HepG2 (cell line): Measurements from ENCODE around the gene SNX2. TPM values are rescaled to one million over a fixed set of nuclear protein-coding genes. Genes with fewer than 3 reads are reported as not detected.

Experiments
- ATAC-seq: fragments of 200-7000 bp; cut with Tn5 transposase; 3 replicates; pipeline ENCODE4 v1.9.1; 2020; ENCODE audit warnings: mild to moderate bottlenecking, moderate library complexity
- BruUV-seq: library from RNA; stranded (reverse); fragments of 400-500 nt; replicated peaks from 2 replicates; lab custom pipeline; 2021; lab: Mats Ljungman, UMichigan
- CTCF ChIA-PET: fragments of 300-600 bp; formaldehyde crosslinking; extraction: SDS; loops from one replicate; lab custom pipeline; 2021; ENCODE audit warnings: low total read pairs, inconsistent platforms, low intra/inter-chr PET ratio; lab: Yijun Ruan, JAX
- POLR2A ChIA-PET: fragments of 350-600 bp; sonication (Branson Sonifier 250); formaldehyde crosslinking; loops from one replicate; lab custom pipeline; 2020; ENCODE audit warnings: antibody characterized with exemption, inconsistent platforms; lab: Yijun Ruan, JAX
- DNase-seq: peaks from one replicate; pipeline ENCODE4 v3.0.0-alpha.2; 2015; ENCODE audit warnings: low spot score
- FAIRE-seq: peaks from 3 replicates; lab custom pipeline; 2011; peaks lifted over from hg19 to GRCh38; lab: Jason Lieb, UNC
- H2AFZ ChIP-seq: one replicate; pipeline ENCODE4 v1.6.1; 2011; ENCODE audit warnings: low read length, inconsistent platforms
- H3K27ac ChIP-seq: fragments of 300-600 bp; 3 replicates; pipeline ENCODE4 v1.8.0; 2011; ENCODE audit warnings: mixed run types, mild to moderate bottlenecking, mixed read lengths, low read length, inconsistent platforms; ENCODE audit not compliant: insufficient read depth; ENCODE audit errors: extremely low read length
- H3K27me3 ChIP-seq, 2 experiments: fragments of 200-600 bp in 1 of 2; 2 replicates in 1 of 2; 3 replicates in 1 of 2; pipeline versions ENCODE4 v1.6.0 to v1.8.0; 2011; ENCODE audit warnings: low read length in 2 of 2, mild to moderate bottlenecking in 2 of 2, moderate library complexity in 2 of 2, inconsistent platforms in 1 of 2; ENCODE audit not compliant: insufficient read depth in 2 of 2, control insufficient read depth in 1 of 2
- H3K36me3 ChIP-seq, 2 experiments: fragments of 200-600 bp in 1 of 2; replicated peaks in 1 of 2; 2 replicates in 1 of 2; 3 replicates in 1 of 2; pipeline versions ENCODE4 v1.5.1 to v1.8.0; 2011; ENCODE audit warnings: low read length in 2 of 2, inconsistent platforms in 1 of 2; ENCODE audit not compliant: insufficient read depth in 2 of 2, control insufficient read depth in 1 of 2
- H3K4me1 ChIP-seq: 2 replicates; pipeline ENCODE4 v1.5.1; 2012; ENCODE audit warnings: low read length, inconsistent platforms; ENCODE audit not compliant: insufficient read depth
- H3K4me2 ChIP-seq: 2 replicates; pipeline ENCODE4 v1.6.0; 2011; ENCODE audit warnings: low read depth, low read length, inconsistent platforms
- H3K4me3 ChIP-seq, 3 experiments: fragments of 200-600 bp in 1 of 3; sonication (generic), shearing (Covaris generic) in 1 of 3; replicated peaks in 1 of 3; 2 replicates each; pipeline ENCODE4 v1.5.1; 2011 to 2016; ENCODE audit warnings: low read length in 3 of 3, inconsistent platforms in 2 of 3, low read depth in 2 of 3, mild to moderate bottlenecking in 2 of 3, control low read depth in 1 of 3, mixed read lengths in 1 of 3; ENCODE audit not compliant: insufficient read depth in 1 of 3
- H3K79me2 ChIP-seq: one replicate; pipeline ENCODE4 v1.6.1; 2011; ENCODE audit warnings: low read length, inconsistent platforms; ENCODE audit not compliant: insufficient read depth
- H3K9ac ChIP-seq: 2 replicates; pipeline ENCODE4 v1.6.0; 2011; ENCODE audit warnings: mild to moderate bottlenecking, low read depth, low read length, inconsistent platforms; ENCODE audit not compliant: insufficient read depth
- H3K9me3 ChIP-seq: 2 replicates; pipeline ENCODE4 v1.5.1; 2012; ENCODE audit warnings: mild to moderate bottlenecking, low read length
- H4K20me1 ChIP-seq: 2 replicates; pipeline ENCODE4 v1.6.0; 2011; ENCODE audit warnings: inconsistent platforms, mild to moderate bottlenecking, low read length, moderate library complexity; ENCODE audit not compliant: insufficient read depth
- AGO2 ChIP-seq: fragments of 200-400 bp; formaldehyde crosslinking; optimal IDR thresholded peaks from 2 replicates; pipeline ENCODE3; 2017; ENCODE audit warnings: mild to moderate bottlenecking, low read depth, low read length, moderate library complexity
- BHLHE40 ChIP-seq: IDR thresholded peaks from 2 replicates; pipeline ENCODE4 v1.6.1; 2011; ENCODE audit warnings: low read length, improper control_type of control experiment
- CHD4 ChIP-seq: fragments of 200-600 bp; sonication (generic); IDR thresholded peaks from 2 replicates; pipeline ENCODE4 v1.7.0; 2017; ENCODE audit warnings: mild to moderate bottlenecking, low read length, borderline replicate concordance
- DNMT3B ChIP-seq: conservative IDR thresholded peaks from 2 replicates; pipeline ENCODE4 v1.6.1; 2016; ENCODE audit warnings: missing biosample characterization, control low read depth
- GTF3A ChIP-seq: sonication (generic); formaldehyde crosslinking; conservative IDR thresholded peaks from 2 replicates; pipeline ENCODE4 v1.4.0; 2020; ENCODE audit warnings: mild to moderate bottlenecking, missing genetic modification reagents
- MAZ ChIP-seq, 2 experiments: sonication (generic) in 1 of 2; formaldehyde crosslinking in 1 of 2; IDR thresholded peaks; 2 replicates each; pipeline versions ENCODE4 v1.5.0 to v1.6.1; 2012 to 2020; ENCODE audit warnings: low read depth in 2 of 2, mild to moderate bottlenecking in 2 of 2, borderline replicate concordance in 1 of 2, improper control_type of control experiment in 1 of 2, low read length in 1 of 2, missing genetic modification reagents in 1 of 2, moderate library complexity in 1 of 2
- MXI1 ChIP-seq: IDR thresholded peaks from 3 replicates; pipeline ENCODE4 v1.6.1; 2012; ENCODE audit warnings: low read depth, low read length, inconsistent platforms, borderline replicate concordance
- SOX5 ChIP-seq: IDR thresholded peaks from 2 replicates; pipeline ENCODE4 v1.6.1; 2016; ENCODE audit warnings: borderline replicate concordance
- ZNF605 ChIP-seq: sonication (generic); formaldehyde crosslinking; IDR thresholded peaks from 2 replicates; pipeline ENCODE4 v1.8.0; 2022; ENCODE audit warnings: mild to moderate bottlenecking, missing genetic modification reagents
- WGBS: methylation state at CpG from one replicate; pipeline ENCODE4 v1.1.6; 2017; ENCODE audit warnings: low lambda C conversion rate; 5-methylcytosine and 5-hydroxymethylcytosine counted together
- in situ Hi-C: cut with HindIII; loops from 2 replicates; pipeline ENCODE4 v1.10.0; 2017; ENCODE audit warnings: low pct_unique_long_range_greater_than_20kb; ENCODE audit not compliant: extremely low pct_ligation_motif_present
- intact Hi-C: fragments of 100-400 bp; cut with micrococcal nuclease; formaldehyde crosslinking; loops from one replicate; pipeline ENCODE4 v1.10.0; 2022; ENCODE audit not compliant: unreplicated experiment
- polyA plus RNA-seq, 8 experiments: library from polyadenylated mRNA; depleted of rRNA in 3 of 8; stranded (reverse) in 7 of 8; unstranded in 1 of 8; fragments of >200 nt; fragmentation: Illumina TruSeq in 4 of 8; extraction: Trizol in 4 of 8; gene quantifications; 2 replicates each; pipeline versions ENCODE4 v1.2.1 to v1.2.3, GENCODE V29; 2011 to 2016; ENCODE audit warnings: low read depth in 4 of 8, missing spikeins in 1 of 8, mixed read lengths in 1 of 8; ENCODE audit not compliant: insufficient read depth in 1 of 8
- total RNA-seq, 5 experiments: library from RNA; depleted of rRNA; stranded (reverse); fragments of >200 nt; fragmentation: Illumina TruSeq; extraction: Trizol; gene quantifications; 2 replicates each; pipeline ENCODE4 v1.2.3, GENCODE V29; 2016; ENCODE audit warnings: low read depth in 1 of 5
- TF ChIP-seq, protein P1 (sequence below): sonication (generic); formaldehyde crosslinking; IDR thresholded peaks from 2 replicates; pipeline ENCODE4 v1.5.0; 2020; ENCODE audit warnings: missing genetic modification reagents
- TF ChIP-seq, protein P2 (sequence below): sonication (generic); formaldehyde crosslinking; IDR thresholded peaks from 2 replicates; pipeline ENCODE4 v1.4.0; 2020; ENCODE audit warnings: missing genetic modification reagents, borderline replicate concordance

The SNX2 gene
- total and polyA plus RNA-seq, 2 of the 13 experiments (the other 11 are each of a cell fraction or from before 2014, with no cell fraction given), result 26.4 to 78.8 TPM

DNA sequence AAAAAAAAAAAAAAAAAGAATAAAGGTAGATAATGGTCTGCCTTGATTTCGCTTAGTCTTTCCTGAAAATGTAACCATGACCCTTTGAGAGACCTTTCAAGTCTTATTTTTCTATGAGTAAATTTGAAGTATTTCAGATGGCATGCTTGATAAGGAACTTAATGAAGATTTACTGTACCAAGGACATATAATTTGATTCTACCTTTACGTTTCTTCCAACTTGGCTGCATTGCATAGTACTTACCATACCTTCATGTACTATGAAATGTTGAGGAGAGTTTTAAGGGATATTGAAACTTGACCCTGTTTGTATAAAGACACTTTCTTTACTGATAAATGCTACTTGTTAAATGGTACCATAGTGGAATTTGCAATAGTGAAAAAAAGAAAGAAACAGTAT, 35.5 kb downstream of the SNX2 start:
- FAIRE-seq, result no peak
- POLR2A ChIA-PET, result no interaction called here
- CTCF ChIA-PET, result no interaction called here

More for the DNA sequence above, 35.5 kb downstream of the SNX2 start:
- H3K27ac ChIP-seq, result no peak overlapping the region
- peaks cover 0 to 11% of the 10 kb centered on the region in 2 experiments; a peak in 1 of 5 replicates for H3K36me3 ChIP-seq
- DNase-seq, result no peak
- intact Hi-C loops (no loop called here), in situ Hi-C loops (no loop called here)
- no peaks in the 10 kb centered on the region for H3K27me3 ChIP-seq
- no peak for ATAC-seq
- H3K4me2 ChIP-seq, result no peak overlapping the region
- no peak overlapping the region for H2AFZ ChIP-seq
- H3K4me3 ChIP-seq, result no peak overlapping the region
- WGBS, result 96% methylated on average over 2 of the region's 2 CpGs
- BruUV-seq, result no TSS peak
- H4K20me1 ChIP-seq, result no peaks in the 10 kb centered on the region
- H3K9me3 ChIP-seq, result no peaks in the 10 kb centered on the region
- H3K9ac ChIP-seq, result no peak overlapping the region
- TF ChIP-seq MAZ (IDR thresholded peaks at IDR 0.05; ENCODE audit: borderline replicate concordance, low read depth, low read length) (no peak), MAZ (CRISPR knock-in tag; IDR thresholded peaks at IDR 0.05; ENCODE audit: low read depth) (no peak), SOX5 (CRISPR knock-in tag) (no peak), ZNF605 (CRISPR knock-in tag) (no peak), GTF3A (no peak), MXI1 (no peak), DNMT3B (CRISPR knock-in tag) (no peak), AGO2 (no peak), BHLHE40 (no peak), CHD4 (no peak)
- TF ChIP-seq, protein P1, sequence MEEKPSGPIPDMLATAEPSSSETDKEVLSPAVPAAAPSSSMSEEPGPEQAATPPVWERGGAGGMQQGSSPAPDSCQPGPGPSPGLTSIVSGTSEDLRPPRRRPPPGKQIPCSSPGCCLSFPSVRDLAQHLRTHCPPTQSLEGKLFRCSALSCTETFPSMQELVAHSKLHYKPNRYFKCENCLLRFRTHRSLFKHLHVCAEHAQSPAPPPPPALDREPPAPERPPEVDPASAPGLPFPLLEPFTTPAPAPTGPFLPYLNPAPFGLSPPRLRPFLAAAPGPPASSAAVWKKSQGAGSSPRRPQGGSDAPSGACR (CRISPR knock-in tag), result no peak
- TF ChIP-seq, protein P2, sequence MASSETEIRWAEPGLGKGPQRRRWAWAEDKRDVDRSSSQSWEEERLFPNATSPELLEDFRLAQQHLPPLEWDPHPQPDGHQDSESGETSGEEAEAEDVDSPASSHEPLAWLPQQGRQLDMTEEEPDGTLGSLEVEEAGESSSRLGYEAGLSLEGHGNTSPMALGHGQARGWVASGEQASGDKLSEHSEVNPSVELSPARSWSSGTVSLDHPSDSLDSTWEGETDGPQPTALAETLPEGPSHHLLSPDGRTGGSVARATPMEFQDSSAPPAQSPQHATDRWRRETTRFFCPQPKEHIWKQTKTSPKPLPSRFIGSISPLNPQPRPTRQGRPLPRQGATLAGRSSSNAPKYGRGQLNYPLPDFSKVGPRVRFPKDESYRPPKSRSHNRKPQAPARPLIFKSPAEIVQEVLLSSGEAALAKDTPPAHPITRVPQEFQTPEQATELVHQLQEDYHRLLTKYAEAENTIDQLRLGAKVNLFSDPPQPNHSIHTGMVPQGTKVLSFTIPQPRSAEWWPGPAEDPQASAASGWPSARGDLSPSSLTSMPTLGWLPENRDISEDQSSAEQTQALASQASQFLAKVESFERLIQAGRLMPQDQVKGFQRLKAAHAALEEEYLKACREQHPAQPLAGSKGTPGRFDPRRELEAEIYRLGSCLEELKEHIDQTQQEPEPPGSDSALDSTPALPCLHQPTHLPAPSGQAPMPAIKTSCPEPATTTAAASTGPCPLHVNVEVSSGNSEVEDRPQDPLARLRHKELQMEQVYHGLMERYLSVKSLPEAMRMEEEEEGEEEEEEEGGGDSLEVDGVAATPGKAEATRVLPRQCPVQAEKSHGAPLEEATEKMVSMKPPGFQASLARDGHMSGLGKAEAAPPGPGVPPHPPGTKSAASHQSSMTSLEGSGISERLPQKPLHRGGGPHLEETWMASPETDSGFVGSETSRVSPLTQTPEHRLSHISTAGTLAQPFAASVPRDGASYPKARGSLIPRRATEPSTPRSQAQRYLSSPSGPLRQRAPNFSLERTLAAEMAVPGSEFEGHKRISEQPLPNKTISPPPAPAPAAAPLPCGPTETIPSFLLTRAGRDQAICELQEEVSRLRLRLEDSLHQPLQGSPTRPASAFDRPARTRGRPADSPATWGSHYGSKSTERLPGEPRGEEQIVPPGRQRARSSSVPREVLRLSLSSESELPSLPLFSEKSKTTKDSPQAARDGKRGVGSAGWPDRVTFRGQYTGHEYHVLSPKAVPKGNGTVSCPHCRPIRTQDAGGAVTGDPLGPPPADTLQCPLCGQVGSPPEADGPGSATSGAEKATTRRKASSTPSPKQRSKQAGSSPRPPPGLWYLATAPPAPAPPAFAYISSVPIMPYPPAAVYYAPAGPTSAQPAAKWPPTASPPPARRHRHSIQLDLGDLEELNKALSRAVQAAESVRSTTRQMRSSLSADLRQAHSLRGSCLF, result no peak
- TF ChIP-seq, all 625 proteins: peak for 0
- Histone ChIP-seq H3K79me2 (no peaks in the 10 kb centered on the region), H3K4me1 (no peaks in the 10 kb centered on the region)
